ENCODE measurements around the gene C10orf105.

C10orf105 gene

GRCh38 chr10:71737001-71737833 is 17.6 kb upstream of the C10orf105 start:
- FAIRE-seq = no peak

GRCh38 chr10:71736570-71736952 is 17.0 kb upstream of the C10orf105 start:
- no peak for FAIRE-seq

GRCh38 chr10:71735709-71736569 is 16.4 kb upstream of the C10orf105 start:
- FAIRE-seq = no peak

GRCh38 chr10:71734797-71735196 is 15.2 kb upstream of the C10orf105 start:
- FAIRE-seq = no peak

GRCh38 chr10:71731791-71732190 is 12.2 kb upstream of the C10orf105 start:
- FAIRE-seq = no peak

GRCh38 chr10:71729161-71729636 is 9.6 kb upstream of the C10orf105 start:
- no peak for FAIRE-seq

- FAIRE-seq = no peak
Observed at GRCh38 chr10:71727738-71728737, 8.5 kb upstream of the C10orf105 start.

GRCh38 chr10:71727105-71727737 is 7.6 kb upstream of the C10orf105 start:
- FAIRE-seq = no peak

- FAIRE-seq = no peak
Observed at GRCh38 chr10:71726580-71727104, 7.1 kb upstream of the C10orf105 start.

GRCh38 chr10:71725998-71726579 is 6.5 kb upstream of the C10orf105 start:
- no peak for FAIRE-seq

- FAIRE-seq = no peak
Observed at GRCh38 chr10:71725249-71725648, 5.7 kb upstream of the C10orf105 start.

- no peak for FAIRE-seq
Observed at GRCh38 chr10:71724539-71724938, 5.0 kb upstream of the C10orf105 start.

GRCh38 chr10:71723311-71723710 is 3.7 kb upstream of the C10orf105 start:
- FAIRE-seq = no peak

- FAIRE-seq = no peak
Observed at GRCh38 chr10:71722849-71723248, 3.3 kb upstream of the C10orf105 start.

GRCh38 chr10:71721313-71721712 is 1.7 kb upstream of the C10orf105 start:
- no peak for FAIRE-seq

- no peak for FAIRE-seq
Observed at GRCh38 chr10:71720288-71720687, 710 bp upstream of the C10orf105 start.

- FAIRE-seq = no peak
Observed at GRCh38 chr10:71719042-71719441, 536 bp downstream of the C10orf105 start.

- no peak for FAIRE-seq
Observed at GRCh38 chr10:71718165-71718698, 1.3 kb downstream of the C10orf105 start.

- FAIRE-seq = no peak
Observed at GRCh38 chr10:71717551-71717951, 2.0 kb downstream of the C10orf105 start.

GRCh38 chr10:71717056-71717455 is 2.5 kb downstream of the C10orf105 start:
- FAIRE-seq = no peak

GRCh38 chr10:71716426-71716825 is 3.2 kb downstream of the C10orf105 start:
- no peak for FAIRE-seq
